HG02623 (cell line): ENCODE results near the gene PIK3R5.
A peak's percentile ranks its signal among the peaks of the same experiment; 100 is the strongest.

Experiments
- ATAC-seq: cut with Tn5 transposase; IDR thresholded peaks from one replicate; pipeline ENCODE4 v1.9.1; 2021; ENCODE audit warnings: moderate library complexity; ENCODE audit not compliant: unreplicated experiment

Gene PIK3R5

DNA sequence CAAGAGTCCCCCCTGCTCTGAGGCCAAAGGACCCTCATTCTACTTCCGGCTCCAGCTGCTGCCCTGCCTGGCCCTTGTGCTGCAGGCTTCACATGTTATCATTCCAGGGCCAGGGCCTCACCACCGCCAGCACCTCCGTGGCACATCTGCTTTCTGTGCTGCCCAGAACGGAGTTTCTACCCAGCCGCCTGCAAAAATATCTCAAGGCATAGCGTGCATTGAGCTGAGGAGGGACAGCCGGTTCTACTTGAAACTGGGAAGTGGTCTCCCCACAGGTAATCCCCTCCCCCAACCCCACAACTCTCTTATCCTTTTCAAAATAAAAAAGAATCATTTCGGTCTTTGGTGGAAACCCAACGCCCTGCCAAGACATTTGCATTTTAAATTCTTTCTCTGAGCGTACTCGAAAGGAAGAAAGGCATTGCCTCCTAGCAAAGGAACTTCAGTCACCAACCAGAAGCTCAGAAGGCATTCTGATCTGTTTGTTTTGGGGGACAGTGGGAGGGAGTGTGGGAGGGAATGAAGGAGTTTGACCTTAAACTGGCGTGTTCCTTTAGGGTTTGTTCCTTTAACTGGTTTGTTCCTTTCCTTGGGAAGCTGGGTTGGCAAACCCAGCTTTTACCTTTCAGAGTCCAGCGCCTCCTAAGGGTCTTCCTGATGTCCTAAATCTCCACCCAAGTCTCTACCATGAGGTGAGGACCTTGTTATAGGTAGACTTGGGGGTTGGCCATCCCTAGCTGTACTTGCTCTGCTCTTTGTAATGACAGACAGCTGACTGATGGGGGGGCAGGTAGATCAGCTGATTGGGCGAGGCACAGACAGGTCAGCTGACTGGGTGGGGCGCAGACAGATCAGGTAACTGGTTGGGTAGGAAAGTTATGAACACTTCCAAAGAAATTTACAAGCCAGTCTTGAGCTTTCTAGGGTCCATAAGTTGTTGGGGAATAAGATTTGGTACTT, 64.6 kb downstream of the PIK3R5 start:
- ATAC-seq: peak; percentile 61

- ATAC-seq: no peak
These were observed 65.3 kb downstream of the PIK3R5 start for GRCh38 chr17:8900207-8900606.

- no peak for ATAC-seq
These were observed 66.9 kb downstream of the PIK3R5 start for GRCh38 chr17:8898636-8899035.

GRCh38 chr17:8898126-8898525, 67.4 kb downstream of the PIK3R5 start:
- no peak for ATAC-seq

GRCh38 chr17:8896641-8897635, 68.6 kb downstream of the PIK3R5 start:
- no peak for ATAC-seq

DNA sequence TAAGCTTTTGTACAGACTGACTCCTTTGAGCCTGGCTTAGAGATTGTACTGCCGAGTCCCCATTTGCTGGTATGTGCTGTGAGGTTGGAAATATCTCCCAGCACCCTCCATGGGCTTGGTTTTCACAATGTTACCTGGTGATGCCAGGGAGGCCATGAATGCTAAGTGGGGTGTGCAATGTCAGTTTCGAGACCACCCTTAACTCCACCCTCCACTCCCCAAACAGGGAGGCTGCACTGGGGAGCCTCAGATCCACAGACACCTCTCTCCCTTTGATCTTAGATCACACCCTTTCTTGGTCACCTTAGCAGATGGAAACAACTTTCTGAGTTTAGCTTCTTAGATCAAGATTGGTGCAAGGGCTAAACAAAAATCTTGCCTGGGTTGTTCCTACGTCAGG, 69.4 kb downstream of the PIK3R5 start:
- ATAC-seq: no peak

- ATAC-seq: no peak
These were observed 70.6 kb downstream of the PIK3R5 start for GRCh38 chr17:8894673-8895578.

DNA sequence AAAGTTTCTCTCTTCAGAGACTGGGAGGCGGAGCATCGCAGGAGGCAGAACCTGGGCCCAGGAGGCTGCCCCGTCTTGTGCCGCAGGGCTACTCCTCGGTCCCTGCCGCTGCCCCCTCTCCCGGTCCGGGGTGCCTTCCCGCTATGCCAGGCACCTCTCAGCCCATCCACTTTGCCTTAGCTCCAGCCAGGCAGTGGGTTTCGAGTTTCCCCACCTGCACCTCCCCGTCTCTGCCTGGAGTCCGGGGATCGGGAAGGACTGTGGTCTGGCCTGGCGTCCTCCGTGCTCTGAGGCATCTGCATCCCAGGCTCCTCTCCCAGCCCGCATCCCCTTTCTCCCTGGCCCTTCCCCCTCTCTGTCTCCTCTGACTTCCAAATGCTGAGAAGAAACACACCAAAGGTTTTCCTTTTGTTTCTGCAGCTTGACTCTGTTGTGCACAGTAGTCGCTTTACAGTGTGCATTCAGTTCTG, 71.3 kb downstream of the PIK3R5 start:
- ATAC-seq: no peak

GRCh38 chr17:8893621-8894201, 71.8 kb downstream of the PIK3R5 start:
- ATAC-seq: no peak

DNA sequence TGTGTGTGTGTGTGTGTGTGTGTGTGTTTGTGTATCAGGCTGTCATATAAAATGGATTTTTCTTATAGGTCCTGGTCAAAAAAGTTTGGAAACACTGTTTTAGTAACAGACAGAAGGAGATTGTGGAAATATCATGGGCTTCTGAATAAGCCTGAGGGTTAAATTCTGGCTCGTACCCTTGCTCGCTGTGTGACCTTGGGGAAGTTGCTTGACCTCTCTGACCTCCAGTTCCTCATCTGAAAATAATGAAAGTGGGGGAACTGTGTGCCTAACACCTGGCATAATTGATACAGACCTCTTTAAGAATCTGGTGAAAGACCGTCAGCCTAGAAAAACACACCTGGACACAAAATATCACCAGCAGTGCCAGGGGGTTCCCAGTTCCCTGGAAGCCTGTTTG, 72.4 kb downstream of the PIK3R5 start:
- ATAC-seq: no peak

DNA sequence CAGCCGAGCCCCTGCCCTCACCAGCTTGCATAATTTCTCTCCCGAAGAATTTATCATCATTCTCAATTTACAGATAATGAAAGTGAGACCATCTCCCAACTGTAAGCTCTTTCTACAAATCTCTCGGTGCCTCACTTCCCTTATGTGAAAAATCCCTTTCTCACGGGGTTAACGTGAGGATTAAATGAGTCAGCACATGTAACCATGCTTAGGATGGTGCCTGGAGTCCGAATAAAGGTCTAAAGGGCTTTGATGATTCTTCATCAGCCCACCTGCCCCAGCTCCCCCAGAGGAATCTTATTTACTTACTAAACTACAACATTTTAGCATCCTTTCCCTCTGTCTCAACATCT, 73.2 kb downstream of the PIK3R5 start:
- no peak for ATAC-seq

- no peak for ATAC-seq
These were observed 74.8 kb downstream of the PIK3R5 start for GRCh38 chr17:8890671-8891070.

DNA sequence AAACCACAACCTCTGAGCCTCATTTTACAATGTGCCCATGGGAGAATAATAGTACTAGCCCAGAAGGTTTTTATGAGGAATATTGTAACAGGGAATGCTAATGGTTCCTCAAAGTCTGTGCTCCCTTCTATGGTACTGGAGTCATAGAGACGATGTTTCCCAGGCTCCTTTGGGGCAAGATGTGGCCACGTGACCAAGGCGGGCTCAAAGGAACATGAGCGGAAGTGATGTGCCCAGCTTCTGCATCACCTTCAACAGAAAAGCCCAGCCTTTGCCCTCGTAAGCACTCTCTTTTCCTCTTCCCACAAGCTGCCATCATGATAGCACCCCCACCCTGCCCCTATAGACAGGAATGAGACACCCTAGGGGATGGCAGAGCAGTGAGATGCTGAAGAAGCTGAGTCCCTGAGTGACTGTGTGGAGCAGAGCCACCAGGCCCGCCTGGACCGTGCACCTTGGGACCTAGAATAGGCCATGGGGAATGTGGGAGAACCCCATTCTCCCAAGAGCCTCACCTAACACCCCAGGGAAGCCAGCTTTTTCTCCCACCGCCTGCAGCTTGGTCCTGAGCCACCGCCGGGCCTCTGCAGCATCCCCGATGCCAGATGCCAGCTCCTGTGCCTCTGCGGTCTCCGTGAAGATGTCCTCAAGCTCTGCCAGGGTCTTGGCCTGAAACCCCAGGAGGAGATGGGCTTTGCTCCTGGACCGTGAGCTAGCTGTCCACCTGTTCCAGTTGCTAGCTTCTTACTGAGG, 75.9 kb downstream of the PIK3R5 start:
- ATAC-seq: no peak

- no peak for ATAC-seq
These were observed 76.7 kb downstream of the PIK3R5 start for GRCh38 chr17:8888704-8889302.

GRCh38 chr17:8887834-8888703, 77.4 kb downstream of the PIK3R5 start:
- ATAC-seq: no peak

- no peak for ATAC-seq
These were observed 78.2 kb downstream of the PIK3R5 start for GRCh38 chr17:8887301-8887700.

DNA sequence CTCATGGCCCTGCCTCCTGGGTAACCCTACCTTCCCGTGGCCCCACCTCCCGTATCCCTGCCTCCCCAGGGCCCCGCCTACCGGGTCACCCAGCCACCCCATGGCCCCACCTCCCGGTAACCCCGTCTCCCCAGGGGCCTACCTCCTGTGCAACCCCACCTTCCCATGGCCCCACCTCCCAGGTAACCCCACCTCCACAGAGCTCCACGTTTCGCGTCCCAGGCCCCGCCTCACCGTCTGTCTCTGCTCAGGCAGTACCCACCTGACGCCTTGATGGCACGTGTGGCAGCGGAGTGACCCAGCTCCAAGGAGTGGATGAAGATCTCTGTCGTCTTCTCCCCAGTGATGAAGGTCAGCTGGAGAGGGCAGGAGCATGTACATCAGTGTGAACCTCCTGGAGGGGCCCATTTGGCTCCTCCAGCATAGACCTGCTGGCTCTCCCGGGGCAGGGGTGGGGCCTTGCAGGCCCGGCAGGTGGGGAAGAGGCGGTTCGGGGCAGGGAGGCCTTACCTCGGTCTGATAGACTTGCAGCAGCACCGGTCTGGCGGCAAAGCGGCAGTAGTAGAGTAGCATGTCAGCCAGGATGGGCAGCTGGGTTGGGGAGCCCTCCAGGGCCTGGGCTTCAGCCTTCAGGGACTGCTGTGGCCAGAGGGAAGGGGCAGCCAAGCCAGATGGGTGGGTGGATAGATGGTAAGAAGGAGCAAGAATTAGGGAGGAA, 79.4 kb downstream of the PIK3R5 start:
- no peak for ATAC-seq
